ENCODE results near the gene ABCA6.
"Not testable (repeated sequence)": the region's sequence is repeated elsewhere in the genome, so short reads cannot be mapped to it uniquely, and the experiment has no call there.

The ABCA6 gene

DNA sequence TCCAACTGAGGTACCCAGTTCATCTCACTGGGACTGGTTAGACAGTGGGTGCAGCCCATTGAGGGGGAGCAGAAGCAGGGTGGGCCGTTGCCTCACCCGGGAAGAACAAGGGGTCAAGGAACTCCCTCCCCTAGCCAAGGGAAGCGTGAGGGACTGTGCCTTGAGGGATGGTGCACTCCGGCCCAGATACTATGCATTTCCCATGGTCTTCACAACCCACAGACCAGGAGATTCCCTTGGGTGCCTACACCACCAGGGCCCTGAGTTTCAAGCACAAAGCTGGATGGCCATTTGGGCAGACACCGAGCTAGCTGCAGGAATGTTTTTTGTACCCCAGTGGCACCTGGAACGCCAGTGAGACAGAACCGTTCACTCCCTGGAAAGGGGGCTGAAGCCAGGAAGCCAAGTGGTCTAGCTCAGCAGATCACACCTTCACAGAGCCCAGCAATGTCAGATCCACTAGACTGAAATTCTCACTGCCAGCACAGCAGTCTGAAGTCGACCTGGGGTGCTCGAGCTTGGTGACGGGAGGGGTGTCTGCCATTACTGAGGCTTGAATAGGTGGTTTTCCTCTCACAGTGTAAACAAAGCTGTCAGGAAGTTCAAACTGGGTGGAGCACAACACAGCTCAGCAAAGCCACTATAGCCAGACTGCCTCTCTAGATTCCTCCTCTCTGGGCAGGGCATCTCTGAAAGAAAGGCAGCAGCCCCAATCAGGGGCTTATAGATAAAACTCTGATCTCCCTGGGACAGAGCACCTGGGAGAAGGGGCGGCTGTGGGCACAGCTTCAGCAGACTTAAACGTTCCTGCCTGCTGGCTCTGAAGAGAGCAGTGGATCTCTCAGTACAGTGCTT is 71.1 kb downstream of the ABCA6 start:
- DNase-seq, result not testable (repeated sequence)

DNA sequence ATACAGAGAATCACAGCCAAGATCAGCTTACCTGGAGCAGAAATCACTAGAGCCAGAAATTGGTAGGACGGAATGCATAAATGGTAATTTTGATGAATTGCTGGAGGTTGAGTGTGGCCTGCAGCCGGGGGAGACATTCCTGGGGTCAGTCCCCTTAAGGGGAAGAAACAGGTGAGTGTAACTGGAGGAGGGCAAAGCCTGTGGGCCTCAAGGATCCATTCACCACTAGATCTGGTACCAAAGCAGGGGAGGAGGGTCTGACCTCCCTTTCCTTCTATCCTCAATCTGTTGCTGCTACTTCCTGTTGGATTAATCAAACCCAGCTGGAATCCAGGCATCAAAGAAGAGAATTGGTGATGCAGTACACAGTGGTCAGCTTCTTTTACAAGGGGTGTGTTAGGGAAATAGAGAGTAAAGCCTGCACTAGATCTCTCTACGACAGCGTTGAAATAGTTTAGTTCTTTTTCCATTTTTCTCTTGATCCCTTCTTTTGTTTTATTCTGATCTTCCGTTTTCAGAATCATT is 72.4 kb downstream of the ABCA6 start:
- no peak for DNase-seq

DNA sequence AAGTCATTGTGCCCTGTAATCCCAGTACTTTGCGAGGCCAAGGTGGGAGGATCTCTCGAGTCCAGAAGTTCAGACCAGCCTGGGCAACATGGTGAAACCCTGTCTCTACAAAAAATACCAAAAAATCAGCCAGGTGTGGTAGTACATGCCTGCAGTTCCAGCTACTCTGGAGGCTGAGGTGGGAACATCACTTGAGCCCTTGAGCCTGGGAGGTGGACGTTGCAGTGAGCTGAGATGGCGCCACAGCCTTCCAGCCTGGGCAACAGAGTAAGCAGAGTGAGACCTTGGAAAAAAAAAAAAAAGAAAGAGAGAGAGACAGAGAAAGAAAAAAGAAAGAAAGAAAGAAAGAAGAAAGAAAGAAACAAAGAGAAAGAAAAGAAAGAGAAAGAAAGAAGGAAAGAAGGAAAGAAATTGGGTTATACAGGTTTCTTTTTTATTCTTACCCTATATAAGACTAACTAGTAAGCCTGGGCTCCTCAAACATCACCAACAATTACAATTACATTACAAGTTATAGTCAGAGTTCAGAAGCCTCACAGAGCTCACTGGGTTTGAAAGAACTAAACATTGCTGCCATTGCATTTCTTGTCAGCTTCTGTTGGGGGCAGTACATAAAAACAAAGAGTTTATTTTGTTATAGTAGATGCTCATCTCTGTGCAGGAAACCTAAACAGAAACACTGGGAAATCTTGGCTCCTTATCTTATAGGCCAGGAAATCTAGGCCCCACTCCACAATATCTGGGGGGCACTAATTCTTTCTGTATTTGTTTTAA is 74.2 kb downstream of the ABCA6 start:
- no peak for DNase-seq

DNA sequence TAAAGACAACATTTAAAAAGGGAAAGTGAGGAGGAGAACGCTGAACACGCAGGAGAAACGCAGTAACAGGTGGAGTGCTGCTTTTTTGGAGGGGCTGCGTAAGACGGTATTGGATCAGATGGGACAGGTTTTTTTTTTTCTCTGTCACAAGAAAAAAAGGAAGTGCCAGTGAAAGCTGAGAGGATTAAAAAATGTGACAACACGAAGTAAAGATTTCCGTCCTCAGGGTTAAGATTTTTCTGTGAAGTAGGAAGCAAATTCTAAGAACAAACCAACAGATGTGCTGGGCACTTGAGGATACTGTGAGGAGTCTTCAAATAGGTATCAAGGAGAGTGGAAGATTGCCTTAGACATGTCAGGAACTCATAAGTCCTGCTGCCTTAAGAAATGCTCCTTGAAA is 75.2 kb downstream of the ABCA6 start:
- DNase-seq, result no peak

DNA sequence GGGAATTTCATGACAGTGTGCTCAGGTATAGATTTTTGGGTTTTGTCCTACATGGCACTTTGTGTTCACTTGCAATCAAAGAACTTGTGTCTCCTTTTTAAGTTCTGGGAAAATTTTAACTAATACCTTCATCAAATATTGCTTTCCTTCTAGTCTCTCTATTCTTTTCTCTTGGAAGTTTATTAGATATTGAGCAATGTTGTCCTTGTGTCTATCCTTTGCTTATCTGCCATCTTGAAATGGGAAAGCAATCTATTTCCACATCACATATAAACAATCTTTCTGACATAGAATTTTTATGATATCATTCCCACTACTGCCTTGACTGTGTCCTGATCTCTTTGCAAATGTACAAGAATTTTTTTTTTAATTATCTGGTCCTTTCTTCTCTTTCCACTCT is 76.6 kb downstream of the ABCA6 start:
- no peak for DNase-seq

DNA sequence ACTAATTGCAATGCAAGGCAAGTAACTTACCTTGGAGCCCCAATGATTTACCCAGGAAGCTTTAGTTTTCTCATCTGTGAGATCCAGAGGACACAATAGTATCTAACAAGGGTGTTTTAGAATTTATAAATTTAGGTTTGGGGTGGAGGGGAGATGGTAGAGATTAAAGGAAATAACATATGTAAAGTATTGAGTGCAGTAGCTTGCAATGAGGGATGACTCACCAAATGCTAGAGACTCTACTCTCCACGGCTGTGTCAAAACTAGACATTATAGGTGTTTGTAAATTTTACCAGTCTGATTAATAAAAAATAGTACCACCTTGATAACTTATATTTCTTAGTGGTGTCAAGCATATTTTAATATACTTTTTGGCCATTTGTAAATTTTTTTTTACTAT is 77.2 kb downstream of the ABCA6 start:
- DNase-seq, result no peak

DNA sequence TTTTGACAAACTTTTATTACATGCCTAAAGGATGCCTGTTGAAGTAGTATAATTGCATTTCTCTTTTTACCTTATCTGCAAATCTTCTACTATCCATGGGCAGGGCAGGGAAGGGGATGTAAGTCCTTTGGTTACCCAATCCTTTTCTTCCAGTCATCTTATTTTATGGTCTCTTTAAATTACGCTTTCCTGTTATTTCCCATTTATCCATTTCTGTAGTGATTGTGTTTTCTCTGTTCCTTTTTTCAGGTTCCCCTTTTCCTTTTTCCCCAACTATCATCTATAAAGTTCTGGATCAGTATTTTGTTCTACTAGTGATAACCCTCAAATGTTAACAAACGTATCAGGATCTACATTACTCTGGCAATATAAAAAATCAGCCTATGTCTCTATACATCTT is 77.7 kb downstream of the ABCA6 start:
- DNase-seq, result no peak

DNA sequence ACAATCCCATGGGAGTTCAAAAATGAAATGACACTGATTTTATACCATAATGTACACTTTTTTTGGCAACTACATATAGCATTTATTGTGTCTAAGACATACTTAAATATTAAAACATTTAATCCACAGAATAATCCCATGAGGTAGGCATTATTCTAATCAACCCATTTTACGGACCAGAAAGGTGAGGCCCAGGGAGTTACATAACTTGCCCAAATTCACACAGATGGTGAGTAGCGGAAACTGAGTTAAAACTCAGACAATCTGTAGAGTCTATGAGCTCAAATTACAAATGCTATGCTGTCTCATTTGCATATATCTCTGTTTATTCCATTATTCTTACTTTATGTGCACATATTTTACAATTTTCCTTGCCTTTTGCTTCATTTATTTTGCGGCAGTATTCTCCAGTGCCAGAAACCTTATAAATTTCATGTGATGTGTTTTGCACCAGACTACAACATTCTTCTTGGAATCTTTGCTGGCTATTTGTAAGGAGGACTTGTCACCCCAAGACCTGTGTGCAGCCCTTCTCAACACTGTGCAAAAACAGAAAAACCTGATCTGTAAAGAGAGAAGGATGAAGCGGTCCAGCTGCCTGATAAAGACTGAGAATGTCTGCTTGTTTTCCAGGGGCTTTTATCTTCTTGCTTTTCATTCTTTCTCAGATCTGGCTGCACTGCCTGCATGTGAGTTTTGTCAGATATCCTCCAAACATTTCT is 78.7 kb downstream of the ABCA6 start:
- no peak for DNase-seq

DNA sequence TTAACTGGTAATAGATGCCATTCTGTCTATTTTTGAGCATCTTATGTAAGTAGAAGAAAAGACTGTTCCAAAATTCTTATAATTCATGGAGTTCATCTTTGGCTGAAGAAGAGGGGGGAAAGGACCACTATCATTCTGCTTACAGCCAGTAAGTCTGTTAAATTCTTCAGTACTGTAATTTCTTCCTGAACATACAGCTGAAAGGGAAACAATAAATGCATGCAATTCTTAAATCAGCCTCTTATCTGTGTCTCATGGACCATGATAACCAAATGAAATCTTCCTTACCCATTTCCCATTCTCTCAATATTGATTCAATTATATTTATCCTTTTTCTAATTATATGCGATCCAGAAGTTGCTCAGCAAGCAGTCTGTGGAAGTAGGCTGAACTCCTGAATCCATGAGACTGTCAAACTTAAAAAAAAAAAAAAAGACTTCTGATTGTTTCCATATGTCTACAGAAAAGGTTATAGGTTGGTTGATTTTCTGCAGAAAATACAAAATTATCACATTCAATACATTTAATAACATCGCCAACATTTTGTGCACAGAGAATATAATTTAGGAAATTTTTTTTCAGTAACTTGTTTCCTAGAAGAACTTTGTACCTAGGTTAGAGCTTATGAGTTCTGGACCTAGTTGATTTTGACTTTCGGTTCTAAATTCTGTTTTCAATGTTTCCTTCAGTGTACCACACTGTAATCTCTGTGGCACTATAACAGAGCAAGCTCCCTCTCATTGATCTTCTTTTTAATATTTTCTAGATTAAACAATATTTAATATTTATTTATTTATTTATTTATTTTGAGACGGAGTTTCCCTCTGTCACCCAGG is 79.8 kb downstream of the ABCA6 start:
- no peak for DNase-seq

DNA sequence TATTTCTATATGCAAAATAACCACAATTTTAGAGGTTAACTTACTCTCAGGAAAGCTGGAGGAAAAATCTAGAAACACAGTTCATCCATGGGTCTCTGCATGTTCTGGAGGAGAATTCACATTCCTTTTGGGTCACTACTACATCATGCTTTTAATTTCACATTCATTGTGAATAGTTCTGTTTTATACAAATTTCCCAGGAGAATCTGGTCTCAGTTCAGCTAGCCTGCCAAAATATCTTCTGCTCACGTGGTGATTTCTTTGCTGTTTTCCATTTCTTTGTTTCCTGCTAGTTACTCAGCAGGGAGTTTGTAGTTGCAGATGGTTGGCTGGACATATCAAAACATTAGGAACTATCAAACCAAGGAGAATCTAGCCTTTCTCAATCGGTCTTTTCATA is 80.9 kb downstream of the ABCA6 start, which contains the start of gene ABCA9:
ABCA9 (minus strand) TSS at position 106 of the 400 bp plus-strand sequence. CDS start 9,801 bp downstream, outside the sequence.
- no peak for DNase-seq

DNA sequence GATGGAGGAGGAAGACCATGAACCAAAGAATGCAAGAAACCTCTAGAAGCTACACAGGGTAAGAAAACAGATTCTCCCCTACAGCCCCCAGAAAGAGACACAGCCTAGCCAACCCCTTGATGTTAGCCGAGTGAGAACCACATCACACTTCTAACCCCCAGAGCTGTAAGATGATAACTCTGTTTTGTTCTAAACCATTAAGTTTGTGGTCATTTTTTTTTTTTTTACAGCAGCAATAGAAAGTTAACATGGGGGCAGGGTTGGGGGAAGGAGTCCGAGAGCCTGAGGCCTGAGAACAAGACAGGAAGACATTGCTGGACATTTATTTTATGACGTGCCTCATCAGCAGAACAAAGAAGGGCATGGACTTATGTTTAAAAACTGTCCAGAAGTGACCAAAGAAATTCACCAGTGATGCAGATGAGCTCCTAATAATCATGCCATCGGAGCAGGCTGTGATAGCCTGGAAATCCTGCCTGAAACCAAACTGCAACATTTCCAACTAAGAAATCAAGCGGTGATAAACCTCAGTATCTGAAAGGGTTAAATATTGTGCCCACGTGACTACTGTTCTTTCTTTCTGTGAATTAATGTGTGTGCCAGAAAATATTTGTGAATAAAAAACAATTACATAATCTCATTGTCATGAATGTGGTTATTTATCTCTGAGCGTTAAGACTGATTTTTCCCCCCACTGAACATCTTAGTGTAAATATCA is 82.1 kb downstream of the ABCA6 start:
- no peak for DNase-seq

DNA sequence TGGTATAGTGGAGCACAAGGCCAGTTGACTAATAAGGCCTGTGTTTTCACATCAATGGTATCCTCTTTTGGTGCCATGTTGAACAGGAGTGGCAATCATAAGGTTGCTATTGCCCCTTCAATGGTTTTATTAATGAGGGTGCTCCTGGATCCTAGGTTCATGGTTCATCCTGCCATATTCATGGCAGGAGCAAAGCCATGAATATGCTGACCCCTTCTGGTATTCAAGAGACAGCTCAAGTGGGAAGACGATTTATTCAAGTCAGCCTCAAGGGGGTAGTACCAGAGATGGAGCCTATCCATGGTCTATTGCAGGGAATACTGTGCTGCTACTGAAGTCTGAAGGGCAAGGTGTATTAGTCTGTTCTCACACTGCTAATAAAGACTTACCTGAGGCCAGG is 83.5 kb downstream of the ABCA6 start:
- no peak for DNase-seq

DNA sequence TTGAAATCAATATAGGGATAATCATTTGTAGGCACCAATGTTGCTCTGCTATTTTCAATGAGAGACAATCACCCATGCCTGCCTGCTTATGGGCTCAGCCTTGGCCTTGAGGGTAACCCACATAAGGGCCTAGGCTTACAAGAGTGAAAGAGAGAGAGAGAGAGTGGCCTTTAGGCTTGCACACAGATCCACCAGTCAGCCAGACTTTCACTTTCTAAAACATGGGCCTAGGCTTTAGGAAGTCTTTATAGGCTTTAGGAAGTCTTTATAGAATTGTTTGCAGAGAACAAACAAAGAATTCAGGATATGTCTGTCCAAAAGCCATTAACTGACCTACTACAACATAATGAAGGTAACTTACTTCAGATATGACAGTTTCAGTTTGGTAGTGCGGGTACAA is 84.4 kb downstream of the ABCA6 start:
- DNase-seq, result no peak

DNA sequence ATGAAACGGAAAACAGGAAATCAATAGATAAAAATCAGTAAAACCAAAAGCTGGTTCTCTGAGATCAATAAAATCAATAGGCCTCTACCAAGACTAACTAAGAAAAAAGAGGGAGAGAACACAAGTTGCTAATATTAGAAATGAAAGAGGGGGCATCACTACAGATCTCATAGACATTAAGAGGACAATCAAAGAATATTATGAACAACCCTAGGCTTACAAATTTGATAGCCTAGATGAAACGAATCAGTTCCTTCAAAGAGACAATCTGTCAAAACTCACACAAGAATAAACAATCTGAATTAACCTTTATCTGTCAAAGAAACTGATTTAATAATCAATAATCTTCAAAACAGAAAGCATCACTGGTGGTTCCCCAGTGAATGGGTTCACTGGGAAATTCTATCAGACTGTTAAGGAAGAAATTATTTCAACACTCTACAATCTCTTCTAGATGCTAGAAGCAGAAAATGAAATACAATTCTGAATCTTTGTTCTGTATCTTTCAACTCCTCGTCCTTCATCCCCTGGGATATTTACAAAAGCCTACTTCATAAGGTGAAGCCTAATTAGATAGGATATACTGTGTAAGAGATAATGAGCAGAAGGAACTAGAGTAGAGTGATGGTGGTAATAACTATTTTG is 85.4 kb downstream of the ABCA6 start:
- DNase-seq, result no peak

DNA sequence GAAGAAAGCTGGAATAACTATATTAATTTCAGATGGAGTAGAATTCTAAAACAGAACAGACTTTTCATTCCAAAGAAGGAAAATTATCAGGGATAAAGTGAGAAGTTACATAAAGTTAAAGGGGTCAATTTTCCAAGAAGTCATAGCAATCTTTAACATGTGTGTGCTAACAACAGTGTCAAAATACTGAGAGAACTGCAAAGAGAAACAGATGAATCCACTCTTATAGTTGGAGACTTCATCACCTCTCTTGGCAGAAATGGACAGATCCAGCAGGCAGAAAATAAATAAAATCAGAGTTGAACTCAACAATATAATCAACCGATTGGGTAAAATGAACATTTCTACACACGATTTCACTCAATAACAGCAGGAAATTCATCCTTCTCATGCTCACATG is 86.4 kb downstream of the ABCA6 start:
- DNase-seq, result no peak

DNA sequence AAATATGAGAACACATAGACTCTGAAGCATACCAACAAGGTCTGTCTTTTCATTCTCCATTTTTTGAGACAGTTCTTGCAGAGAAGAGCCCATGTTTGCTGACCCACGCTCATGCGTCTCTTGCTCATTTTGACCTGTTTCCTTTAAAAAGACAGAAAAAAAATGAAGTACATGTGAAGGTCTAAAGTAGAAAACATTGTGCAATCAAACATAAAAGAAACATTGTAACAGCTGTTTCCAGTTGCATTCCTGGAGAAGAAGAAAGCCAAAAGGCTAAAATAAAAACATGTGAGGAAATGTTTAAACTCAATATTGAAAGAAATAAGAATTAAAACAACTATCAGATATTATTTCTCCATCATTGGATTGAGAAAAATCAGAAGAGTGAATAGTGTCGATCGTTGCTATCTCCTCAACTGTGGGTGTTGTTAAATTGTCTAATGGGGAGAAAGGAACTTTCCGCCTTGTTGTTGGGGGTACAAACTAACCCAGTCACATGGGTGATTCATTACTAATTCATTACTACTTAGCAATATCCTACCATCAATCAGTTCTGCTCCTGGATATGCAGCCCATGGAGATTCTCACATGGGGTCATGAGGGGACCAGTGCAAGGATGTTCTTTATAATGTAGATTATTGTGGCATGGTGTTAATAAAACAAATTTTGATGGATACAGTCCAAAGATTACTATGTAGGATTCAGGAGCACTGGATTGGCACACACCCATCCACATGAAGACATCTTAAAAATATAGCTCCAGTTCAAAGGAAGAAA is 90.5 kb downstream of the ABCA6 start:
- DNase-seq, result no peak

DNA sequence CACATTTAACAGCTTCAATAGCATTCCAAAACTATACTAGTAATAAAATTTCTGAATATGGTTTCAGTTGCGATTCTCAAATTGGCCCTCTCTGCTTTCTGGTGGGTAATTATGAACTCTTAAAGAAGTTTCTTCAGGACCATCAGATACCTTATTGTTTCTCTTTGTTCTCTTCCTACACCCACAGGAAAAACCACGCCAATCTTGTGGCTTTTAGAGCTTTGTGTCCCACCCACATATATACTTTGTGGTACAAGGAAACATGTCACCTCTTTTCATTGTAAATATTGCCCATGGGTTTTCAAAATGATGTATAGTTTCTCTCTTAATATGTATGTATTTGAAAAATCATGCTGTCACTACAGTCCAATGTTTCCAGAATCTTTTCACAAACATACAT is 93.1 kb downstream of the ABCA6 start:
- no peak for DNase-seq

DNA sequence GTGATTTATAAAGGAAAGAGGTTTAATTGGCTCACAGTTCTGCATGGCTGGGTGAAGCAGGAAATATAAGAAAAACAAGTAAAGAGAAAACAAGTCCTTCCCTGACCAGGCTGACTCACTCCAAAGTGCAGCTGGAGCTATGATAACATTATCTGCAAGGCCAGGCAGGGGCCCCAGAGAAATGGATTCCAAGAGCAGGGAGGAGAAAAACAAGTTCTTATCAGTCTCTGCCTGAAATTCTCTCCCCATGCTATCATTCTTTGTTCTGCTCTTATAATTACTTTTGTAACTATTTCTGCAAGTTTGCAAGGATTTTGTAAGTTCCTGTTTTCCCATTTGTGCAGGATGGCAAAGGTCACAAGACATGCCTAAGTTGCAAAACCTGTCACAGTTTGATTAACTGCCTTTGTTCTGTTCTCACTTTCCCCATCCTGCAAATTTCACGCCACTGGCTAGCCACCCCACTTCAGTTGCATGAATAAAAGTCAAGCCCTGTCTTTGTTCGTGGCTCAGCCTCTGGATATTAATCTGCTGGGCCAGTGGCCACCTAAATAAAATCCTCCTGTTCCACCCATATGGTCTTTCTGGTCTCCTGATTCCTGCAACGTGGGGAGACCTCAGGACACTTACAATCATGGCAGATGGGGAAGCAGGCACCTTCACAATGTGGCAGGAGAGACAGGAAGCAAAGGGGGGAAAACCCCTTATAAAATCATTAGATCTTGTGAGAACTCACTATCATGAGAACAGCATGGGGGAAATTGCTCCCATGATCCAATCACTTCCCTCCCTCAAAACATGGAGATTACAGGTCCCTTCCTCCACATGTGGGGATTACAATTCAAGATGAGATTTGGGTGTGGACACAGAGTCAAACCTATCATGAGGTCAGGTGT is 94.1 kb downstream of the ABCA6 start:
- no peak for DNase-seq

DNA sequence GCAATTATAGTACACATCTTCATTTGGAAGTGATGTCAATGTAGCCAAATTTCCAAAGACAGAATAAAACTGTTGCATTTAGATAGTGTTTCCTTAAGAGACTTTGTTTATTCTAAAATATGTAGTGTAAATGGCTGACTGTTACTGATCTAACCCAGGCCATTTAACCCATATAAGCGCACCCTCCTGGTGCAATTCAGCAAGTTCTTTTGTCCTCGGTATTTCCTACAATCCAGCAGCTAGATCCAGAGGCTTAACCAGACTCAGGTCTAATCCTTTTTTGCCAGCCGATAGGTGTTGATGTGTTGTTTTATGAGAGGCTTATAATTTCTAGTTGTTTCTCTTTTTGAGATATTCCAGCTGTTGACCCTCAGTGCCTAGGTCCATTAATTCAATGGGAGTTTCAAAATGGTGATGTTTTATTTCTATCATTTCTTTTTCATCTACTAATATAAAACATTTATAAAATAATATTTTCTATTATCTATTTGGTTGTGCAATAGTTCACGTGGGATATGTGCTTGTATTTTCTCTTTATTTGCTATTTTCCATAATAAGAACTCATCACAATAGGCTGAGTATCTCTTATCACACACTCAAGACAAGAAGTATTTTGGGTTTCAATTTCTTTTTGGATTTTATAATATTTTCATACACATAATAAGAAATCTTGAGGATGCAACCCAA is 95.4 kb downstream of the ABCA6 start:
- no peak for DNase-seq

Measured in NCI-H345 (cell line).